GM19193 (cell line): ENCODE measurements around the gene BEST2.

Source experiments
- POLR2A ChIP-seq: IDR thresholded peaks from 4 replicates; pipeline ENCODE4 v1.6.1; 2011; ENCODE audit not compliant: insufficient read depth, insufficient read length; ENCODE audit errors: extremely low read depth

Gene BEST2

GRCh38 chr19:12757544-12758274, 6.1 kb downstream of the BEST2 start:
- no peak for TF ChIP-seq POLR2A

GRCh38 chr19:12759686-12760085, 8.1 kb downstream of the BEST2 start:
- TF ChIP-seq POLR2A, result no peak

- TF ChIP-seq POLR2A, result no peak
These were observed 11.5 kb downstream of the BEST2 start for GRCh38 chr19:12763100-12763499.

GRCh38 chr19:12764698-12765097, 13.1 kb downstream of the BEST2 start:
- TF ChIP-seq POLR2A, result no peak

- TF ChIP-seq POLR2A, result no peak
These were observed 14.5 kb downstream of the BEST2 start for GRCh38 chr19:12766051-12766521.

- no peak for TF ChIP-seq POLR2A
These were observed 15.6 kb downstream of the BEST2 start for GRCh38 chr19:12767150-12767549.

GRCh38 chr19:12767666-12768065, 16.1 kb downstream of the BEST2 start:
- TF ChIP-seq POLR2A, result no peak

- peak; percentile 24 for TF ChIP-seq POLR2A
These were observed 18.1 kb downstream of the BEST2 start for GRCh38 chr19:12769689-12770088.

- TF ChIP-seq POLR2A, result no peak
These were observed 19.3 kb downstream of the BEST2 start for GRCh38 chr19:12770922-12771321.

GRCh38 chr19:12772323-12772722, 20.7 kb downstream of the BEST2 start:
- TF ChIP-seq POLR2A, result no peak

- no peak for TF ChIP-seq POLR2A
These were observed 22.0 kb downstream of the BEST2 start for GRCh38 chr19:12773571-12773970.

GRCh38 chr19:12774588-12775555, 23.3 kb downstream of the BEST2 start, which contains the start of gene HOOK2:
Gene HOOK2 (minus strand): TSS chr19:12775552. CDS start chr19:12775449, 103 bp downstream.
- no peak for TF ChIP-seq POLR2A

- no peak for TF ChIP-seq POLR2A
These were observed 25.8 kb downstream of the BEST2 start for GRCh38 chr19:12777217-12778016.

GRCh38 chr19:12778017-12778904, 26.7 kb downstream of the BEST2 start:
- peak; percentile 60 for TF ChIP-seq POLR2A
